KG1 (cell line): Measurements from ENCODE around the gene C22orf31.

Source experiments
- DNase-seq: peaks from one replicate; lab custom pipeline; 2025; lab: John Stamatoyannopoulos, UW

The C22orf31 gene

GRCh38 chr22:29029202-29030000 lies 32.2 kb downstream of the C22orf31 start:
- DNase-seq = no peak

DNA sequence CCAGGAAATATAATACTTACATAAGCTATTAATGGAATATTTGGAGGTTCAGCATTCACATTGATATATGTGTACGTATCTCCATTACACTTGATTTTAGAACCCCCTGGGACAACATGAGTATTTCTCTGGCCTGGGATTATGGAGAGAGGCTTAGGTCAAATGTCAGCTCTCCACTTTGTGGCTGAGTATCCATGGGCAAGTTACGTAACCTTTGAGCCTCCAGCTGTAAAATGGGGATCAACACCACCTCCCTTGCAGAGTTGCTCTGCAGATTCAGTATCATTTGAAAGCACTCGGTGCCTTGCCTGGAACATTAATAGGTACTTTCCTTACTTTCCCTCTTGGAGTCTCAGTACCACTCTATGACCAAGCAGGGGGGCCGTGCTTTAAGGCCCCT lies 33.2 kb downstream of the C22orf31 start:
- DNase-seq = no peak

- DNase-seq = no peak
Measured at GRCh38 chr22:29026579-29026978, 35.1 kb downstream of the C22orf31 start.

DNA sequence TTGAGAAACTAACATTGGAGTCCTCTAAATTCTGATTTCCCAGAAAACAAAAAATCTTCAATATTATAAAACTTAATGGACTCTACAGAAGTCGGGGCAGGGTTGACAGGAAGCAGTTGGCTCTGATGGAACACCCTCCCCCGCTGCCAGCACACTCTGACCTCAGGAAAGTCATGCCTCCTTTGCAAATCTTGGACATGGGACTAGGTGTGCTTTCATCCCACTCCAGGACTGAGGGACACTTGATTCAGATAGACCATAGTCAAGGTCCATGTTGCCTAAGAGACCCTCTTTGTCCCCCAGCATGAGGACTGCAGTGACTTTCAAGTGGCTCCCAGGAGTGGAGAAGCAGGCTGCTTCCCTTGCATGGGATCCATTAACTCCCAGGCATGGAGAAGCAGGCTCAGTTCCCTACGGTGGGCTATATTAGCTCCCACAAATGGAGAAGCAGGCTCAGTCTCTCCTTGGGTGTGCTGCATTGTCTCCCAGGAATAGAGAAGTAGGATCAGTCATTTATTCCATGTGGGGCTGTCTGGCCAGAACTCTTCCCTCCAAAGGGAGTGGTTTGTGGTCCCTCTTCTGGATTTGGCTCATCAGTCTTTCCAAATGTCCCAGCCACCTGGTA lies 38.3 kb downstream of the C22orf31 start:
- no peak for DNase-seq

DNA sequence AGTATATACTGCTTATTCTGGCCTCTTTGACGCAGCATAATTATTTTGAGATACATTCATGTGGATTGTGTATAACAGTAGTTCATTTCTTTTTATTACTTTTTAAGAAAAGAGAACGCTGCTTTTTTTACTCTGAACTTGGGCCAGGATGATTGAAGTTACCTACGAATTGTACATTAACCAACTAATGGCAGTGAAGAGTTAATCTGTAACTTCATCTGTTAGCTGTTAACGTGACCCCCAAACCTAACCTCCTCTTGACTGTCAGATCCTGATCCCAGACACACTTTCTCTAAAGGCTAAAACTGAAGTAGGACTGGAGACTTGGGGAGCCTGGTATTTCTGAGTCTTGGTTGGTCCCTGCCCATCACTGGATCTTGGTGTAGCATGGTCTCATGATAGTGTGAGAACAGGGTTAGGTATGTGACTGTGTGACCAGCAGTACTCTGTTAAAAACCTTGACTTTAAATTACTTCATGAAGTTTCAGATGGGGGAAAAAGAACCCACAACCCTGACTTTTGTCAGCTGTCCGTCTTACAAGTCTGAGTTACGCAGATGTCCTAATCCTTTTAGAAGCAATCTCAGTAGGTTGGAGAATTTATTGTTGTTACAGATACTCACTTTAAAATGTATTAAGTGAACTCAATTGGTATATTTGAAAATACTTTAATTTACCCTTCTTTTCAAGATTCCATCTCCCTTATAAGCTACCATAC lies 39.4 kb downstream of the C22orf31 start:
- no peak for DNase-seq

DNA sequence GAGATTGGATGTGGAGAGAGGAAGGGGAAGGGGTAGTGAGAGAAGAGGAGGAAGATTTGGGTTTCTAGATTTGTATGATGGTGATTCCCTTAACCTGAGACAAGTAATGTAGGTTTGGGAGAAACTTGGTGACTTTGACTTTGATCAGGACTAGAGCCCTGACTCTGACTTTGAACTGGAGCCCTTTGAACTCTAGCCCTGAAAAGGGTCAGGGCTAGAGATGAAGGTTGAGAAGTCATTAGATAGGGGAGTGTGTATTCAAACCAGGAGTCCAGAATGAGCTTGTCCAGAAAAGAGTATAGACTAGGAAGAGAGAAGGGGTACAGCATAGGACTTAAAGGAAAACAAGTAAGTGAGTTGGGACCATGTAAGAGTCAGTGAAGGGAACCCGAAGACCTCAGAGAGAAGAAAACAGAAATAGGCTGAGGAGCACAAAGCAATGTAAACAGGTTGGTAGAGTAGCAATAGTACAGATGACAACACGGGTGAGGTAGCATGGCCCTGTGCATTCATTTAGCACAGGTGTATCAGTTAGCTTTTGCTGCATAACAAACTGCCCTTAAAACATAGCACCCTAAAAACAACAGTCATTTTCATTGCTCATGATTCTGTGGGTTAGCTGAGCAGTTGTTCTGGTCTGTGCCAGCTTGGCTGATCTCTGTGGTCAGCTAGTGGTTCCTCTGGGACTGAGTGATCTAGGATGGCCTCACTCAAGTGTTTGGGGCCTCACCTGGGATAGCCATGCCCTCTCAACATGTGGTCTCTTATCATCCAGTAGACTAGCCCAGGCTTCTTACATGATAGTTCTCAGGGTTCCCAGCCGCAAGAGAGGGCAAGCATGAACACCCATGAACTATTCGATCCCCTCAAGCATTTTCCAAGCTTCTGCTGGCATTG lies 43.1 kb downstream of the C22orf31 start:
- DNase-seq = no peak

- no peak for DNase-seq
Measured at GRCh38 chr22:29016067-29016938, 45.3 kb downstream of the C22orf31 start.

- DNase-seq = no peak
Measured at GRCh38 chr22:29014773-29015172, 46.9 kb downstream of the C22orf31 start.

DNA sequence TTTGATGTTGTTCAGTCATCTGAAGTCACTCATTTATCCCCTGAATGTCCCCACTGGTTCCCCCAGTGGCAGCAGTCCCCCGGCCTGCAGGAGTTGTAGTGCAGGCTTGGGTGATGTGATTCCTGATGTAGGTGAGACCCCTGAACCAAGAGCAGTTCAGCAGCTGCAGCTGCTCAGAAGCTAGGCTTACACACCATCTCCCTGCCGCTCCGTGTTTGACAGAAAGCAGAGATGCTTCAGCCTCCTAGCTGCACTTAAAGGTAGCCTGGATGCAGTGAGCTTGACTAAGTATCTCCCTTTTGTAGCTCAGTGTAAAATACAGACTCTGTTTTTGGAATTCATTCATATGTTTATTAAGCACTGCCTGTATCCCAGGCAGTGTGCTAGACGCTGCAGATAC lies 47.3 kb downstream of the C22orf31 start:
- no peak for DNase-seq

DNA sequence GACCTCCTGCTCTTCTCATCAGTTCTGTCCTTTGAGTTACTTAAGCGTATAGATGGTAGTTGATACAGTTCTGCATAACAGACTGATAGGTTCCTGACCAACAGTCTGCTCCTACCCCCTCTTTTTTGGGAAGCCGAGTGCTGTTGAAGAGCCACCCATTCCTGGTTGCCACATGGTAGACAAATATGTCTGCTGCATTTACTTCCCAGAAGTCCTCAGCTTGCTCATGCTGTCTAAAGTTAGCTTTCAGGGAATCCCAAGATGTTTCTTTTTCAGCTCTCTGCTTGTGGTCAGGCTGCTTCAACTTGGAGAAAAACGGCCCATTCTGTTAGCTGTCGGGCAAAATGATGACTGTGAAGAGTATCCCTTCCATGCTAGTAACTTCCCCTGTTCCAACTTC lies 48.7 kb downstream of the C22orf31 start:
- DNase-seq = no peak

- DNase-seq = no peak
Measured at GRCh38 chr22:29012101-29012433, 49.6 kb downstream of the C22orf31 start.

DNA sequence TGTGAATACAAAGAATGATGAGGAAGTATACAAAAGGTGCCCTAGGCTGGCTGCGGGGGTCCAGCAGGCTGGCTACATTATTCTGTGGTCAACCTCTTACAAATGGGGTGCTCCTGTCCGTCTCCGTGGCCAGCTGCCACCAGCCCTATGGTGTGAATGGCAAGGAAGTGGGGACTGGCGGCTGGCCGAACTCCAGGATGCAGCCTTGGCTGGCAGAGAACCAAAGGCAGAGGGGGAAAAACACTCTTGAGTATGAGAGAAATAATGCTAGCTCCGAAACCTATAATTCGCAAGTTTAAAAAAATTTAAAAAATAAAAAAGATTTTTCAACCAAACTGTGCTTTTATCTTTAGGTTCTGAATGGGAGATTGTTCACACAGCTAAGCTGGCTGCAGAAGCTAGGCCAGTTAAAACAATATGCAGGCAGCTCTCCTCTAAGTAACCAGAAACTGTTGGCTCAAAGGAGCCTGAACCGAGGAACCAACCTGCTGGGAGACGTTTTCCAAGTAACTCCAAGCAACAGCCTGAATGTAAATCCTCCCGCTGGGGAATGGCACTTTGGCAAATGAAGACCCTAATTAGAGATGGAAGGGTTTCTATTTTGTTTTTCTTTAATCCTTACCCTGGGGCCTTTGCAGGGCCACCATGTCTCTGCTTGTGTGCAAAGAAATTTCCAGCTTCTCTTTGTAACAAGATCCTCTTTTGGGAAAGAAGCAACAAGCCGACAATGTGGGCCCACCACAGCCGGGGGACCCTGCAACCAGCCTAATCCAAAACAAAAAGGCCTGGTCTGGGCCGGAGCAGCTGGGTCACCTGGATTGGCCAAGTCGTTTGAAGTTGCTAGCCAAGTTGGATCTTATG lies 50.2 kb downstream of the C22orf31 start:
- no peak for DNase-seq

GRCh38 chr22:29009148-29009547 lies 52.5 kb downstream of the C22orf31 start:
- no peak for DNase-seq
